ENCODE results near the gene CHST11. TPM values are rescaled to one million over a fixed set of nuclear protein-coding genes. Genes with fewer than 3 reads are reported as not detected.

Gene CHST11
- total and polyA plus RNA-seq, 10 of the 15 experiments (the other 5 are each of a cell fraction or from before 2014, with no cell fraction given) = 1.9 to 38.1 (median 17.2) TPM

DNA sequence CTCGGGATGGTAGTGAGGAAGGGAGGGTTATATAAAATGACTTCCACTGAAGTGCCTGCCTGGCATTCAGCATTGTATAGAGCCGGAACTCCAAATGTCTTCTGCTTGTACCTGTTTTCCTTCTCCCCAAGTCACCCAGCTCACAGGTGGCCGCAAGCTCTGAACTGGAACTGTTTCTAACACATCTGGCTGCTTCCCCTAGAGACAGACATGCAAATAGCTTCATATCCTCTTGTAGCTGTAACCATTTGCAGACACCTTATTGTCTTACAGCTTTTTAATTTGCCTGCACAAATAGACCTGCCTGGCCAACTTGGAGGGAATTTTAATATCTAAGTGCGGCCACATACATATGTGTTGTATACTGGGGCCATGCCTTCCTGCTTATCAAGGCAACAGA, 126.0 kb downstream of the CHST11 start (continued):
- TF ChIP-seq, protein P1, sequence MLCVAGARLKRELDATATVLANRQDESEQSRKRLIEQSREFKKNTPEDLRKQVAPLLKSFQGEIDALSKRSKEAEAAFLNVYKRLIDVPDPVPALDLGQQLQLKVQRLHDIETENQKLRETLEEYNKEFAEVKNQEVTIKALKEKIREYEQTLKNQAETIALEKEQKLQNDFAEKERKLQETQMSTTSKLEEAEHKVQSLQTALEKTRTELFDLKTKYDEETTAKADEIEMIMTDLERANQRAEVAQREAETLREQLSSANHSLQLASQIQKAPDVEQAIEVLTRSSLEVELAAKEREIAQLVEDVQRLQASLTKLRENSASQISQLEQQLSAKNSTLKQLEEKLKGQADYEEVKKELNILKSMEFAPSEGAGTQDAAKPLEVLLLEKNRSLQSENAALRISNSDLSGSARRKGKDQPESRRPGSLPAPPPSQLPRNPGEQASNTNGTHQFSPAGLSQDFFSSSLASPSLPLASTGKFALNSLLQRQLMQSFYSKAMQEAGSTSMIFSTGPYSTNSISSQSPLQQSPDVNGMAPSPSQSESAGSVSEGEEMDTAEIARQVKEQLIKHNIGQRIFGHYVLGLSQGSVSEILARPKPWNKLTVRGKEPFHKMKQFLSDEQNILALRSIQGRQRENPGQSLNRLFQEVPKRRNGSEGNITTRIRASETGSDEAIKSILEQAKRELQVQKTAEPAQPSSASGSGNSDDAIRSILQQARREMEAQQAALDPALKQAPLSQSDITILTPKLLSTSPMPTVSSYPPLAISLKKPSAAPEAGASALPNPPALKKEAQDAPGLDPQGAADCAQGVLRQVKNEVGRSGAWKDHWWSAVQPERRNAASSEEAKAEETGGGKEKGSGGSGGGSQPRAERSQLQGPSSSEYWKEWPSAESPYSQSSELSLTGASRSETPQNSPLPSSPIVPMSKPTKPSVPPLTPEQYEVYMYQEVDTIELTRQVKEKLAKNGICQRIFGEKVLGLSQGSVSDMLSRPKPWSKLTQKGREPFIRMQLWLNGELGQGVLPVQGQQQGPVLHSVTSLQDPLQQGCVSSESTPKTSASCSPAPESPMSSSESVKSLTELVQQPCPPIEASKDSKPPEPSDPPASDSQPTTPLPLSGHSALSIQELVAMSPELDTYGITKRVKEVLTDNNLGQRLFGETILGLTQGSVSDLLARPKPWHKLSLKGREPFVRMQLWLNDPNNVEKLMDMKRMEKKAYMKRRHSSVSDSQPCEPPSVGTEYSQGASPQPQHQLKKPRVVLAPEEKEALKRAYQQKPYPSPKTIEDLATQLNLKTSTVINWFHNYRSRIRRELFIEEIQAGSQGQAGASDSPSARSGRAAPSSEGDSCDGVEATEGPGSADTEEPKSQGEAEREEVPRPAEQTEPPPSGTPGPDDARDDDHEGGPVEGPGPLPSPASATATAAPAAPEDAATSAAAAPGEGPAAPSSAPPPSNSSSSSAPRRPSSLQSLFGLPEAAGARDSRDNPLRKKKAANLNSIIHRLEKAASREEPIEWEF (IDR thresholded peaks at IDR 0.05; ENCODE audit: insufficient replicate concordance, low read depth, low read length) = no peak
- TF ChIP-seq EP300 (IDR thresholded peaks at IDR 0.05; ENCODE audit: borderline replicate concordance in 1 of 2, control insufficient read depth in 1 of 2, low read depth in 2 of 2, low read length in 2 of 2) (peak; percentile 35 to 79; a peak in 3 of 4 replicates), POLR2AphosphoS2 (IDR thresholded peaks at IDR 0.05; ENCODE audit: low read depth, low read length) (no peak), FOS (IDR thresholded peaks at IDR 0.05; ENCODE audit: borderline replicate concordance, extremely low read depth, insufficient read length) (no peak), ZNF24 (IDR thresholded peaks at IDR 0.05) (no peak), RUNX3 (IDR thresholded peaks at IDR 0.05; ENCODE audit: low read length) (peak; percentile 64), KAT2A (conservative IDR thresholded peaks at IDR 0.05; ENCODE audit: control insufficient read depth, low read depth, low read length) (no peak), SPI1 (IDR thresholded peaks at IDR 0.05; ENCODE audit: borderline replicate concordance, insufficient read depth, low read depth, low read length) (peak; percentile 39; the same call in 1 of the 2 replicates), CBX5 (IDR thresholded peaks at IDR 0.05; ENCODE audit: low read depth) (no peak), IRF4 (IDR thresholded peaks at IDR 0.05; ENCODE audit: low read depth, low read length) (no peak), NFYA (IDR thresholded peaks at IDR 0.05; ENCODE audit: borderline replicate concordance, low read depth, low read length) (no peak), BACH1 (IDR thresholded peaks at IDR 0.05; ENCODE audit: borderline replicate concordance) (no peak), SIN3A (IDR thresholded peaks at IDR 0.05; ENCODE audit: low read depth, low read length) (peak; percentile 63; the same call in 1 of the 2 replicates), MXI1 (IDR thresholded peaks at IDR 0.05; ENCODE audit: low read depth, low read length) (no peak; the same call in none of the 2 replicates), NRF1 (conservative IDR thresholded peaks at IDR 0.05; ENCODE audit: low read depth, low read length) (no peak), SMAD5 (IDR thresholded peaks at IDR 0.05; ENCODE audit: low read depth) (no peak), NFYB (IDR thresholded peaks at IDR 0.05; ENCODE audit: insufficient read depth, low read depth, low read length) (no peak)
- TF ChIP-seq, protein P2, sequence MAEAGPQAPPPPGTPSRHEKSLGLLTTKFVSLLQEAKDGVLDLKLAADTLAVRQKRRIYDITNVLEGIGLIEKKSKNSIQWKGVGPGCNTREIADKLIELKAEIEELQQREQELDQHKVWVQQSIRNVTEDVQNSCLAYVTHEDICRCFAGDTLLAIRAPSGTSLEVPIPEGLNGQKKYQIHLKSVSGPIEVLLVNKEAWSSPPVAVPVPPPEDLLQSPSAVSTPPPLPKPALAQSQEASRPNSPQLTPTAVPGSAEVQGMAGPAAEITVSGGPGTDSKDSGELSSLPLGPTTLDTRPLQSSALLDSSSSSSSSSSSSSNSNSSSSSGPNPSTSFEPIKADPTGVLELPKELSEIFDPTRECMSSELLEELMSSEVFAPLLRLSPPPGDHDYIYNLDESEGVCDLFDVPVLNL (IDR thresholded peaks at IDR 0.05; ENCODE audit: low read depth, low read length) = peak; percentile 60; the same call in 1 of the 2 replicates
- TF ChIP-seq, protein P3, sequence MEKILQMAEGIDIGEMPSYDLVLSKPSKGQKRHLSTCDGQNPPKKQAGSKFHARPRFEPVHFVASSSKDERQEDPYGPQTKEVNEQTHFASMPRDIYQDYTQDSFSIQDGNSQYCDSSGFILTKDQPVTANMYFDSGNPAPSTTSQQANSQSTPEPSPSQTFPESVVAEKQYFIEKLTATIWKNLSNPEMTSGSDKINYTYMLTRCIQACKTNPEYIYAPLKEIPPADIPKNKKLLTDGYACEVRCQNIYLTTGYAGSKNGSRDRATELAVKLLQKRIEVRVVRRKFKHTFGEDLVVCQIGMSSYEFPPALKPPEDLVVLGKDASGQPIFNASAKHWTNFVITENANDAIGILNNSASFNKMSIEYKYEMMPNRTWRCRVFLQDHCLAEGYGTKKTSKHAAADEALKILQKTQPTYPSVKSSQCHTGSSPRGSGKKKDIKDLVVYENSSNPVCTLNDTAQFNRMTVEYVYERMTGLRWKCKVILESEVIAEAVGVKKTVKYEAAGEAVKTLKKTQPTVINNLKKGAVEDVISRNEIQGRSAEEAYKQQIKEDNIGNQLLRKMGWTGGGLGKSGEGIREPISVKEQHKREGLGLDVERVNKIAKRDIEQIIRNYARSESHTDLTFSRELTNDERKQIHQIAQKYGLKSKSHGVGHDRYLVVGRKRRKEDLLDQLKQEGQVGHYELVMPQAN (conservative IDR thresholded peaks at IDR 0.05) = no peak
- TF ChIP-seq, protein P4, sequence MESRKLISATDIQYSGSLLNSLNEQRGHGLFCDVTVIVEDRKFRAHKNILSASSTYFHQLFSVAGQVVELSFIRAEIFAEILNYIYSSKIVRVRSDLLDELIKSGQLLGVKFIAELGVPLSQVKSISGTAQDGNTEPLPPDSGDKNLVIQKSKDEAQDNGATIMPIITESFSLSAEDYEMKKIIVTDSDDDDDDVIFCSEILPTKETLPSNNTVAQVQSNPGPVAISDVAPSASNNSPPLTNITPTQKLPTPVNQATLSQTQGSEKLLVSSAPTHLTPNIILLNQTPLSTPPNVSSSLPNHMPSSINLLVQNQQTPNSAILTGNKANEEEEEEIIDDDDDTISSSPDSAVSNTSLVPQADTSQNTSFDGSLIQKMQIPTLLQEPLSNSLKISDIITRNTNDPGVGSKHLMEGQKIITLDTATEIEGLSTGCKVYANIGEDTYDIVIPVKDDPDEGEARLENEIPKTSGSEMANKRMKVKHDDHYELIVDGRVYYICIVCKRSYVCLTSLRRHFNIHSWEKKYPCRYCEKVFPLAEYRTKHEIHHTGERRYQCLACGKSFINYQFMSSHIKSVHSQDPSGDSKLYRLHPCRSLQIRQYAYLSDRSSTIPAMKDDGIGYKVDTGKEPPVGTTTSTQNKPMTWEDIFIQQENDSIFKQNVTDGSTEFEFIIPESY (IDR thresholded peaks at IDR 0.05) = no peak
